Colonic mucosa (tissue), 4 donors: ENCODE measurements around the gene ONECUT2. TPM values are rescaled to one million over a fixed set of nuclear protein-coding genes. Genes with fewer than 3 reads are reported as not detected.
A peak's percentile ranks its signal among the peaks of the same experiment; 100 is the strongest.

Source experiments
- DNase-seq: peaks from one replicate; pipeline ENCODE4 v3.0.0-alpha.2; 2020
- H3K27ac ChIP-seq: fragments of 200-600 bp; one replicate; pipeline ENCODE4 v1.8.0; 2021
- H3K27me3 ChIP-seq: fragments of 200-600 bp; one replicate; pipeline ENCODE4 v1.8.0; 2021
- H3K36me3 ChIP-seq: fragments of 200-600 bp; one replicate; pipeline ENCODE4 v1.8.0; 2021
- H3K4me1 ChIP-seq: fragments of 200-600 bp; one replicate; pipeline ENCODE4 v1.8.0; 2021; ENCODE audit warnings: mild to moderate bottlenecking
- H3K4me3 ChIP-seq: fragments of 200-600 bp; one replicate; pipeline ENCODE4 v1.8.0; 2021
- H3K9ac ChIP-seq, 2 donors: one replicate each; pipeline ENCODE4 v1.7.0; 2013; ENCODE audit warnings: control low read depth in 2 of 2, low read depth in 2 of 2, low read length in 2 of 2
- H3K9me3 ChIP-seq: fragments of 200-600 bp; one replicate; pipeline ENCODE4 v1.8.0; 2021
- intact Hi-C: fragments of 100-400 bp; cut with DNase I; formaldehyde crosslinking; loops from one replicate; pipeline ENCODE4 v1.14.1; 2022
- total RNA-seq, 2 donors: library from RNA; stranded (reverse); fragmentation: NEBNext Ultra II Directional in 1 of 2; extraction: Animal tissue kit (Norgen Biotek cat#: 25700) in 1 of 2; gene quantifications; one replicate each; pipeline ENCODE4 v1.2.1, GENCODE V29; 2021
- TF ChIP-seq, protein P1 (sequence below): fragments of 200-600 bp; IDR thresholded peaks from one replicate; pipeline ENCODE4 v1.8.0; 2022; ENCODE audit warnings: antibody characterized with exemption, mild to moderate bottlenecking
- donor health status: healthy.
- donor health status: DM: no; HTN: no; CAD: no.
- donor health status: DM: no; HTN: no; CAD: no.

Gene ONECUT2
- total RNA-seq, 2 donors from 2014 or later, result 0.05 to 0.49 TPM

DNA sequence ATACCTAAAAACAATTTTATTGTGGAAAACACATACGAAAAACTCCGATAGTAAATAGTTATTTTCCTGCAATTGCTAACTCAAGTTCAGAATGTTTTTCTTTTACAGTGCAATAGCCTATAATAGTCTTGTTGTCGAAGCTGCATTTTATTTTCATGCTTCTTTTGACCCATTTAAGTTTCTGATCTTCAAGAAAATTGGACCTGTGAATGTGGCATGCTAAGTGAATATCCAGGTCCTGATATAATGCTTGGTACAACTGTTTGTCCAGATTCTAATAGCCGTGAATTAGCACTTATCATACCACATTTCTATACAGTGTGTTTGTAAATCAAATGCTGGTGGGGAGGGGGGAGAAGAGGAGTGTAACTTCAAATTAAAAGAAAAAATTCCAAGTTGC is 3.0 kb upstream of the ONECUT2 start:
- Histone ChIP-seq H3K36me3 (no peaks in the 10 kb centered on the region), H3K9me3 (no peaks in the 10 kb centered on the region), H3K27ac (no peak overlapping the region), H3K27me3 (peaks cover 85% of the 10 kb centered on the region), H3K4me3 (no peak overlapping the region), H3K4me1 (no peaks in the 10 kb centered on the region), H3K9ac (no peak overlapping the region)
- intact Hi-C loops, result no loop called here
- TF ChIP-seq, protein P1, sequence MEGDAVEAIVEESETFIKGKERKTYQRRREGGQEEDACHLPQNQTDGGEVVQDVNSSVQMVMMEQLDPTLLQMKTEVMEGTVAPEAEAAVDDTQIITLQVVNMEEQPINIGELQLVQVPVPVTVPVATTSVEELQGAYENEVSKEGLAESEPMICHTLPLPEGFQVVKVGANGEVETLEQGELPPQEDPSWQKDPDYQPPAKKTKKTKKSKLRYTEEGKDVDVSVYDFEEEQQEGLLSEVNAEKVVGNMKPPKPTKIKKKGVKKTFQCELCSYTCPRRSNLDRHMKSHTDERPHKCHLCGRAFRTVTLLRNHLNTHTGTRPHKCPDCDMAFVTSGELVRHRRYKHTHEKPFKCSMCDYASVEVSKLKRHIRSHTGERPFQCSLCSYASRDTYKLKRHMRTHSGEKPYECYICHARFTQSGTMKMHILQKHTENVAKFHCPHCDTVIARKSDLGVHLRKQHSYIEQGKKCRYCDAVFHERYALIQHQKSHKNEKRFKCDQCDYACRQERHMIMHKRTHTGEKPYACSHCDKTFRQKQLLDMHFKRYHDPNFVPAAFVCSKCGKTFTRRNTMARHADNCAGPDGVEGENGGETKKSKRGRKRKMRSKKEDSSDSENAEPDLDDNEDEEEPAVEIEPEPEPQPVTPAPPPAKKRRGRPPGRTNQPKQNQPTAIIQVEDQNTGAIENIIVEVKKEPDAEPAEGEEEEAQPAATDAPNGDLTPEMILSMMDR, result no peak
- DNase-seq, result no peak

DNA sequence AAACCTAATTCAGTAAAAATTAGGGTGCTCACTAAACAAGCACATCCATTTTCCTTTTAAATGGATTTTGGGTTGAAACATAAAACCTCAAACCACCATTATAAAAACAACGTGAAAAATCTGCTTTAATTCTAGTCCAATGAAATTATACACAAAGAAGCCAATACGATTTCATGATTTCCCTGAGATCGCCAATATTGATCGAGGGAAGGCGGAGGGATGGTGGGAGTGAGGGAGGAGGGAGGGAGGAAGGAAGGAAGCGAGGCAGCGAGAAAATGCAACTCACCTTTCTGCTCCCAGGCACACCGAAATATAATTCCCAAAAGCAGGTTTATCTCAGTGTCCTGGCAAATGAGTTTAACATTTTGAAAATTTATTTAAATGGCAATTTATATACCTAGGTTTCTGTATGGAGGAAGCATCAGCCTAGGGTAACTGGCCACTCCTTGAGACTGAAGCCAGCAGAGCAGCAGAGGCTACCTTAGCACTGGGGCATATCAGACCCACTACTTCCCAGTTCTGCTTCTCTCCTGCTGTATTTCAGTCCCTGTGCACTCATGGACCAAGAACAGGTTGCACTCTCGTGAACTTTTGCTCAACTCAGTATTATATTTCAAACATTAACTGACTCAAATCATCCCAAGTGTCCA is 2.3 kb upstream of the ONECUT2 start:
- Histone ChIP-seq H3K9ac (no peak overlapping the region), H3K36me3 (no peaks in the 10 kb centered on the region), H3K4me1 (no peaks in the 10 kb centered on the region), H3K27ac (no peak overlapping the region), H3K9me3 (no peaks in the 10 kb centered on the region), H3K4me3 (no peak overlapping the region), H3K27me3 (peaks cover 85% of the 10 kb centered on the region)
- TF ChIP-seq, protein P1, result no peak
- intact Hi-C loops, result no loop called here
- DNase-seq, result no peak

DNA sequence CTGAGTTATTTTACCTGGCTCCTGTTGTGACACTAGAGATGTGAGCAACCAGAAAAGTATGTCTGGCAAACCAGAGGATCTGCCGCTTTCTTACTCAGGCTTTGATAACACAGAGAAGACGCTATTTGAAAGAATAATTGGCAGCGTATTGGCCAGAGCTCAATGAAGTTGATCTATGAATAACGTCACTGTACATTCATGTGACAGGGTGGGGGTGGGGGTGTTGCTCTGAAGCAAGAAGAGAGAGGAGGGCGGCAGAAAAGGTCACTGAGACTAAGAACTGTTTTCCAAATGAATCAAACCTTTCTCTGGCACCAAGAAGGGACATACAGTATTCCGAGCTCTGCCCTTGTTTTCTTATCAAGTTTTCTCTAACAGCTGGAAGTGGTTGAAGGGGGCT is 1.7 kb upstream of the ONECUT2 start:
- Histone ChIP-seq H3K27me3 (peaks cover 85% of the 10 kb centered on the region), H3K9me3 (no peaks in the 10 kb centered on the region), H3K4me1 (peaks cover 6% of the 10 kb centered on the region), H3K9ac (no peak overlapping the region), H3K36me3 (no peaks in the 10 kb centered on the region), H3K27ac (no peak overlapping the region), H3K4me3 (no peak overlapping the region)
- TF ChIP-seq, protein P1, result no peak
- intact Hi-C loops, result no loop called here
- DNase-seq, result no peak

DNA sequence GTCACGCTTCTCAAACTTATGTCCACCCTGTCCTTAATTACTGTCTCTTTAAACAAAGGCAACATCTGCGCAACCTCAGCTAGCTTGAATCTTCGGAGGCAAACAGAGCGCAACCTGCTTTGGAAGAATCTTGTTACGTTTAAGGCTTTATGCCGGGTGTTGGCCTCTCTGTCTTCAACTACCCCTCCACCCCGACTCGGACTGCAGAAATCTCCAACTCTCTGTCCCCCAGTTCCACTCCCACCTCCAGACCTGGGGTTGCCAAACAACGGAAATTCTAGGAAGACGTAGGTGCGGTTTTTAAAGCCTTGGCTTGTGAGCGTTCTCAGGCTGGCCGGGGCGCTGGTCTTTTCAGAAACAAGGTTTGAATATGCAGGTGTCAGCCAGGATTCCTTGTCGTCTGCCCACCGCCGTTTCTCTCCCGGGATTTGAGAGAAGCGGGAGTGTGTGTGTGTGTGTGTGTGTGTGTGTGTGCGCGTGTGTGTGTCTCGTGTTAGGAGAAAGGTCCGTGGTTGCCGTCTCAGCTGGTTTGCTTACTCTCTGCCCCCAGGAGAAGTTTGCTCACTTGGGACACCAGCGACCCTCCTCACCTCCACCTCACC is 1.1 kb upstream of the ONECUT2 start:
- H3K4me1 ChIP-seq, result peaks cover 7% of the 10 kb centered on the region
- H3K4me3 ChIP-seq, result peak overlapping the region; percentile 45
- H3K27ac ChIP-seq, result no peak overlapping the region
- intact Hi-C loops, result no loop called here
- DNase-seq, result no peak
- peaks cover 85% of the 10 kb centered on the region for H3K27me3 ChIP-seq
- no peaks in the 10 kb centered on the region for H3K36me3 ChIP-seq
- H3K9me3 ChIP-seq, result no peaks in the 10 kb centered on the region
- H3K9ac ChIP-seq, result no peak overlapping the region
- TF ChIP-seq, protein P1, result no peak

DNA sequence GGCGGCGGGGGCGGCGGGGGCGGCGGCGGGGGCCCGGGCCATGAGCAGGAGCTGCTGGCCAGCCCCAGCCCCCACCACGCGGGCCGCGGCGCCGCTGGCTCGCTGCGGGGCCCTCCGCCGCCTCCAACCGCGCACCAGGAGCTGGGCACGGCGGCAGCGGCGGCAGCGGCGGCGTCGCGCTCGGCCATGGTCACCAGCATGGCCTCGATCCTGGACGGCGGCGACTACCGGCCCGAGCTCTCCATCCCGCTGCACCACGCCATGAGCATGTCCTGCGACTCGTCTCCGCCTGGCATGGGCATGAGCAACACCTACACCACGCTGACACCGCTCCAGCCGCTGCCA is 644 bp downstream of the ONECUT2 start:
- no peak overlapping the region for H3K4me3 ChIP-seq
- DNase-seq, result no peak
- no peak overlapping the region for H3K9ac ChIP-seq
- no peaks in the 10 kb centered on the region for H3K36me3 ChIP-seq
- no peak overlapping the region for H3K27ac ChIP-seq
- peaks cover 7% of the 10 kb centered on the region for H3K4me1 ChIP-seq
- H3K9me3 ChIP-seq, result no peaks in the 10 kb centered on the region
- intact Hi-C loops, result no loop called here
- H3K27me3 ChIP-seq, result peaks cover 86% of the 10 kb centered on the region
- TF ChIP-seq, protein P1, result no peak
